Activated T-cell treated with anti-CD3 and anti-CD28 coated beads, Interleukin-2, amount 50 U/mL, for 72 hours (primary cell): Measurements from ENCODE around the gene UBAC1. TPM values are rescaled to one million over a fixed set of nuclear protein-coding genes. Genes with fewer than 3 reads are reported as not detected.
"Not testable (repeated sequence)": the region's sequence is repeated elsewhere in the genome, so short reads cannot be mapped to it uniquely, and the experiment has no call there.

Experiments
- ATAC-seq, 2 donors: fragments of 150-1000 bp; cut with Tn5 transposase; replicated peaks in 1 of 2; 2 replicates each; pipeline ENCODE4 v1.10.0; 2021; ENCODE audit warnings: moderate library complexity in 2 of 2, mild to moderate bottlenecking in 1 of 2
- DNase-seq, 2 donors: peaks; one replicate each; pipeline ENCODE4 v3.0.0; 2021 to 2022; ENCODE audit warnings: mixed read lengths in 1 of 2
- H3K27ac Mint-ChIP-seq: one replicate; pipeline ENCODE4 v1.8.0; 2022; ENCODE audit warnings: mild to moderate bottlenecking, moderate library complexity, mixed read lengths
- H3K27me3 Mint-ChIP-seq: one replicate; pipeline ENCODE4 v1.8.0; 2022; ENCODE audit warnings: low read depth, mixed read lengths
- H3K36me3 Mint-ChIP-seq, 2 donors: one replicate each; pipeline ENCODE4 v1.8.0; 2022; ENCODE audit warnings: mixed read lengths in 2 of 2, mild to moderate bottlenecking in 1 of 2; ENCODE audit not compliant: insufficient read depth in 2 of 2
- H3K4me1 Mint-ChIP-seq: one replicate; pipeline ENCODE4 v1.8.0; 2022; ENCODE audit warnings: low read depth, mixed read lengths
- H3K4me3 Mint-ChIP-seq, 2 donors: one replicate each; pipeline ENCODE4 v1.8.0; 2022; ENCODE audit warnings: mild to moderate bottlenecking in 2 of 2, mixed read lengths in 2 of 2, moderate library complexity in 2 of 2
- H3K9me3 Mint-ChIP-seq, 2 donors: one replicate each; pipeline ENCODE4 v1.8.0; 2022; ENCODE audit warnings: mixed read lengths in 2 of 2
- total RNA-seq, 2 donors: library from RNA; stranded (reverse); gene quantifications; one replicate each; pipeline ENCODE4 v1.2.3, GENCODE V29; 2022

Gene UBAC1
- total RNA-seq, 2 donors from 2014 or later: 35.6 to 41.6 TPM

GRCh38 chr9:135893104-135893503 is 68.1 kb downstream of the UBAC1 start:
- peak overlapping the region; percentile 64 for H3K27ac Mint-ChIP-seq
- no peak for DNase-seq
- H3K36me3 Mint-ChIP-seq: peaks cover 2% of the 10 kb centered on the region in 2 donors
- H3K27me3 Mint-ChIP-seq: no peaks in the 10 kb centered on the region
- H3K4me1 Mint-ChIP-seq: peaks cover 46% of the 10 kb centered on the region
- no peak for ATAC-seq
- H3K4me3 Mint-ChIP-seq: no peak overlapping the region
- H3K9me3 Mint-ChIP-seq: peaks cover 0 to 2% of the 10 kb centered on the region in 2 donors

DNA sequence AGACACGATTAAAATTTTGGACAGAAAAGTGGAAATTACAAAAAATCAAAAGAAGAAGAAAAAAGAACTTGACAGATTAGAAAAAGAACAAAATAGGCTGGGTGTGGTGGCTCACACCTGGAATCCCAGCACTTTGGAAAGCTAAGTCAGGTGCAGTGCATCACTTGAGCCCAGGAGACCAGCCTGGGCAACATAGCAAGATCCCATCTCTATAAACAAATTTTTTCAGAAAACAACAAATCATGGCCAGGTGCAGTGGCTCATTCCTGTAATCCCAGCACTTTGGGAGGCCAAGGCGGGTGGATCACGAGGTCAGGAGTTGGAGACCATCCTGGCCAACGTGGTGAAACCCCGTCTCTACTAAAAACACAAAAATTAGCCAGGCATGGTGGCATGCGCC is 68.8 kb downstream of the UBAC1 start:
- not testable (repeated sequence) for H3K36me3 Mint-ChIP-seq, H3K9me3 Mint-ChIP-seq, H3K4me3 Mint-ChIP-seq, DNase-seq, H3K27me3 Mint-ChIP-seq, ATAC-seq, H3K27ac Mint-ChIP-seq
- peaks cover 48% of the 10 kb centered on the region for H3K4me1 Mint-ChIP-seq

- Mint-ChIP-seq H3K27me3 (no peaks in the 10 kb centered on the region), H3K4me1 (peaks cover 60% of the 10 kb centered on the region), H3K4me3 (no peak overlapping the region), H3K36me3 (peaks cover 0 to 2% of the 10 kb centered on the region in 2 donors), H3K9me3 (peaks cover 0 to 2% of the 10 kb centered on the region in 2 donors), H3K27ac (no peak overlapping the region)
- ATAC-seq (no peak), DNase-seq (no peak)
Observed at GRCh38 chr9:135891027-135891631, 70.0 kb downstream of the UBAC1 start.

- DNase-seq (no peak), ATAC-seq (no peak)
- Mint-ChIP-seq H3K4me3 (no peak overlapping the region), H3K36me3 (peaks cover 0 to 2% of the 10 kb centered on the region in 2 donors), H3K4me1 (peaks cover 64% of the 10 kb centered on the region), H3K27ac (no peak overlapping the region), H3K9me3 (peaks cover 0 to 2% of the 10 kb centered on the region in 2 donors), H3K27me3 (no peaks in the 10 kb centered on the region)
Observed at GRCh38 chr9:135890190-135891026, 70.8 kb downstream of the UBAC1 start.

- no peak for ATAC-seq
- Mint-ChIP-seq H3K36me3 (no peaks in the 10 kb centered on the region), H3K4me3 (no peak overlapping the region), H3K4me1 (peaks cover 62% of the 10 kb centered on the region), H3K27me3 (no peaks in the 10 kb centered on the region), H3K27ac (no peak overlapping the region), H3K9me3 (no peaks in the 10 kb centered on the region)
- no peak for DNase-seq
Observed at GRCh38 chr9:135889564-135890189, 71.5 kb downstream of the UBAC1 start.

GRCh38 chr9:135888766-135889394 is 72.3 kb downstream of the UBAC1 start:
- no peak for ATAC-seq
- Mint-ChIP-seq H3K27me3 (no peaks in the 10 kb centered on the region), H3K9me3 (no peaks in the 10 kb centered on the region), H3K36me3 (no peaks in the 10 kb centered on the region), H3K4me1 (peaks cover 68% of the 10 kb centered on the region), H3K27ac (no peak overlapping the region), H3K4me3 (no peak overlapping the region)
- no peak for DNase-seq

DNA sequence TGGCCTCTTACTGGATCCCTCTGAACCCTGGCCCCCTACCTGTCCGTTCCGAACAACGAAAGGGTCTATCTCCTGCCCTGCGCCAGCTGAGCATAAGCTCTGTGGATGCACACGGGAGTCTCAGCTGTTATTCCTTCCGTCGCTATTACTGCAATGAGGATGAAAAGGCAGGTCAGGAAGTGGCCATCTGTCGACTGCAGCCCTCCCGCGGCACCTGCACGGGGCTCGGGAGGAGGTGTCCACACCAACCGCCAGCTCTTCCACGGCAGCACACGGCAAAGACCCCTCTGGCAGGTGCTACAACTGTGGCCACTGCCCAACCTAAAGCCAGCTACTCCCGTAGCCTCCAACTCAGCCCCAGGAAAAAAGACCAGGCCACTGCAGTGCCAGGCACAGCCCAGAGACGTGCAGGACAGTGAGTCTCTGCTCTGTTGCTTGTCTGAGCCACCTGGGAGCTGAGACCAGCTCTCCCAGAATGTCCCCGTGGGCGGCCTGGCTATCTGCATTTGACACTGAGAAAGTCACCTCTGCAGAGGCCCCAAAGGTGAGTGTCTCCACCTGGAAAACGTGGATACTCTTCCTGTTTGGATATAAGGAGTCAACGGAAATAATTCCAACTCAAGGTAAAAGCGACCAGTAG is 72.9 kb downstream of the UBAC1 start:
- Mint-ChIP-seq H3K36me3 (no peaks in the 10 kb centered on the region), H3K27me3 (no peaks in the 10 kb centered on the region), H3K4me3 (peak overlapping the region; percentile 3 to 80), H3K27ac (no peak overlapping the region), H3K4me1 (peaks cover 69% of the 10 kb centered on the region), H3K9me3 (no peaks in the 10 kb centered on the region)
- no peak for DNase-seq
- no peak for ATAC-seq

DNA sequence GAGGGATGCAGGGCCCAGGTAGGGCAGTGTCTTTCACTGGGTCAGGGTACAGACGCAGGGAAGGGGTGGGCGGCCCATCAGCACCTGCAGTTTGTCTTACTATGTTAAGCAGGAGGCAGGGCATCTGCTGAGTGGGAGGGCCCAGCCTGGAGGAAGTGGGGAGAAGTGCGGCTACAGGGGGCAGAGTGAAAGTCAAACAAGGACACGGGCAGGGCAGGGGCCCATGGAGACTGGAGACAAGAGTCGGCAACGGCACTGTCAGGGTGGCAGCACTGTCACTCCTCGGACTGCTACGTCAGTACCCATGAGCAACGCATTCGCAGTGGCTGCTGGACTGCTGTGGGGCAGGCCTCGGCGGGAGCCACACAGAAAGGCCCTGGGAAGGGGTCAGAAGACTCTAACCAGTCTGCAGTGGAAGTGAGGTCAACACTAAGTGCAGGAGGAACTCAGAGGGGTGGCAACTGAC is 73.6 kb downstream of the UBAC1 start:
- H3K4me3 Mint-ChIP-seq: peak overlapping the region; percentile 61 to 80
- ATAC-seq (peak; percentile 92 to 96), DNase-seq (peak; percentile 73 to 80)
- no peaks in the 10 kb centered on the region for H3K36me3 Mint-ChIP-seq
- peaks cover 70% of the 10 kb centered on the region for H3K4me1 Mint-ChIP-seq
- peak overlapping the region; percentile 21 for H3K27ac Mint-ChIP-seq
- no peaks in the 10 kb centered on the region for H3K9me3 Mint-ChIP-seq
- no peaks in the 10 kb centered on the region for H3K27me3 Mint-ChIP-seq

DNA sequence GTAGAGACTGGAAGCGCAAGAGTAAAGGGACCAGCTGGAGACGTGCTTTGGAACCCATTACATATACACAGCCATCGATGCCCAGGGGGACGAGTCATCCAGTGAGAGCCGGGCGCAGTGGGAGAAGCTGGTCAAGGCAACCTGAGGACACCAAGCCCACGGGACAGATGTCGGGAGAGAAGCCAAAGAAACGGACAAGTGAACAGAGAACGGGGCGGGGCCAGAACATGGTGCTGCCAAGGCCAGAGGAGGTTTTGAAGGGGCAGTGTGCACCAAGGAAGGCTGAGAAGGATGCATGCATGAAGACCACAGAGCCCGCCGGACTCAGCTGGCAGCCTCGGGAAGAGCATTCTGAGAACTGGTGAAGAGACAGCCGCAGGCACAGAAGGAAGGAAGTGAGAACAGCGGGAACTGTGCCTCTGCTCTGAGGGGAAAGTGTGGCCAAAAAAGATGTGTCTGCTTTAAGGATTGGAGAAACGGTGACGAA is 74.1 kb downstream of the UBAC1 start:
- peaks cover 69% of the 10 kb centered on the region for H3K4me1 Mint-ChIP-seq
- ATAC-seq: no peak
- peak overlapping the region; percentile 17 for H3K27ac Mint-ChIP-seq

GRCh38 chr9:135886147-135886981 is 74.8 kb downstream of the UBAC1 start:
- H3K36me3 Mint-ChIP-seq: no peaks in the 10 kb centered on the region
- ATAC-seq (no peak), DNase-seq (no peak)
- peak overlapping the region; percentile 61 to 80 for H3K4me3 Mint-ChIP-seq
- H3K27me3 Mint-ChIP-seq: no peaks in the 10 kb centered on the region
- no peaks in the 10 kb centered on the region for H3K9me3 Mint-ChIP-seq
- H3K4me1 Mint-ChIP-seq: peaks cover 66% of the 10 kb centered on the region
- peak overlapping the region; percentile 27 for H3K27ac Mint-ChIP-seq

More for the DNA sequence above, 74.1 kb downstream of the UBAC1 start:
- Mint-ChIP-seq H3K9me3 (no peaks in the 10 kb centered on the region), H3K36me3 (no peaks in the 10 kb centered on the region), H3K4me3 (peak overlapping the region; percentile 61 to 80), H3K27me3 (no peaks in the 10 kb centered on the region)
- no peak for DNase-seq

- DNase-seq (no peak), ATAC-seq (peak in 1 of 2 donors; percentile 14)
- Mint-ChIP-seq H3K4me1 (peaks cover 66% of the 10 kb centered on the region), H3K27ac (peak overlapping the region; percentile 27), H3K36me3 (no peaks in the 10 kb centered on the region), H3K27me3 (no peaks in the 10 kb centered on the region), H3K9me3 (no peaks in the 10 kb centered on the region), H3K4me3 (peak overlapping the region in 1 of 2 donors; percentile 61)
Observed at GRCh38 chr9:135885100-135885853, 75.9 kb downstream of the UBAC1 start.
